HepG2 (cell line): ENCODE results near the gene TRIM28. TPM values are rescaled to one million over a fixed set of nuclear protein-coding genes. Genes with fewer than 3 reads are reported as not detected.

Experiments used
- AHR ChIP-seq: IDR thresholded peaks from 2 replicates; pipeline ENCODE4 v1.6.1; 2018; ENCODE audit warnings: missing genetic modification reagents, missing compliant biosample characterization
- BHLHE40 ChIP-seq: IDR thresholded peaks from 2 replicates; pipeline ENCODE4 v1.6.1; 2011; ENCODE audit warnings: low read length, improper control_type of control experiment
- BRD4 ChIP-seq: sonication (generic); formaldehyde crosslinking; IDR thresholded peaks from 2 replicates; pipeline ENCODE4 v1.4.0; 2020; ENCODE audit warnings: missing genetic modification reagents
- CREB3 ChIP-seq: sonication (generic); formaldehyde crosslinking; IDR thresholded peaks from 2 replicates; pipeline ENCODE4 v1.5.0; 2020; ENCODE audit warnings: missing genetic modification reagents
- CSRNP2 ChIP-seq: sonication (generic); formaldehyde crosslinking; conservative IDR thresholded peaks from 2 replicates; pipeline ENCODE4 v1.8.0; 2022; ENCODE audit warnings: low read depth, missing genetic modification reagents
- ETV5 ChIP-seq: IDR thresholded peaks from 2 replicates; pipeline ENCODE4 v1.6.1; 2018; ENCODE audit warnings: missing biosample characterization, missing genetic modification reagents, inconsistent platforms, borderline replicate concordance
- HNF4G ChIP-seq, 2 experiments: sonication (generic) in 1 of 2; formaldehyde crosslinking in 1 of 2; IDR thresholded peaks; 2 replicates each; pipeline versions ENCODE4 v1.4.0 to v1.6.1; 2011 to 2020; ENCODE audit warnings: borderline replicate concordance in 2 of 2, low read depth in 2 of 2, mild to moderate bottlenecking in 2 of 2, low read length in 1 of 2, missing genetic modification reagents in 1 of 2, moderate library complexity in 1 of 2
- KDM1A ChIP-seq: IDR thresholded peaks from 2 replicates; pipeline ENCODE4 v1.6.1; 2016; ENCODE audit warnings: missing compliant biosample characterization
- KDM4B ChIP-seq: sonication (generic); formaldehyde crosslinking; IDR thresholded peaks from 2 replicates; pipeline ENCODE4 v1.4.0; 2020; ENCODE audit warnings: missing genetic modification reagents
- MEIS1 ChIP-seq: sonication (generic); formaldehyde crosslinking; IDR thresholded peaks from 2 replicates; pipeline ENCODE4 v1.9.0; 2021; ENCODE audit warnings: mild to moderate bottlenecking, missing genetic modification reagents, moderate library complexity, borderline replicate concordance
- NR0B2 ChIP-seq: sonication (generic); formaldehyde crosslinking; IDR thresholded peaks from 2 replicates; pipeline ENCODE4 v1.4.0; 2020; ENCODE audit warnings: mild to moderate bottlenecking, missing genetic modification reagents
- REPIN1 ChIP-seq: sonication (generic); formaldehyde crosslinking; IDR thresholded peaks from 2 replicates; pipeline ENCODE4 v1.8.0; 2022; ENCODE audit warnings: missing genetic modification reagents, low read depth, mild to moderate bottlenecking, borderline replicate concordance
- TEF ChIP-seq: sonication (generic); formaldehyde crosslinking; IDR thresholded peaks from 2 replicates; pipeline ENCODE4 v1.5.0; 2020; ENCODE audit warnings: missing genetic modification reagents
- TFAP4 ChIP-seq: sonication (generic); IDR thresholded peaks from 2 replicates; pipeline ENCODE4 v1.6.1; 2016; ENCODE audit warnings: low read depth, borderline replicate concordance
- USF2 ChIP-seq, 2 experiments: sonication (generic) in 1 of 2; formaldehyde crosslinking in 1 of 2; IDR thresholded peaks; 2 replicates each; pipeline versions ENCODE4 v1.5.1 to v1.6.1; 2011 to 2020; ENCODE audit warnings: borderline replicate concordance in 1 of 2, low read depth in 1 of 2, low read length in 1 of 2, mild to moderate bottlenecking in 1 of 2, missing genetic modification reagents in 1 of 2, moderate library complexity in 1 of 2
- ZFP62 ChIP-seq: sonication (generic); formaldehyde crosslinking; IDR thresholded peaks from 2 replicates; pipeline ENCODE4 v1.4.0; 2020; ENCODE audit warnings: missing genetic modification reagents
- ZNF263 ChIP-seq: sonication (generic); formaldehyde crosslinking; IDR thresholded peaks from 2 replicates; pipeline ENCODE4 v1.4.0; 2020; ENCODE audit warnings: missing genetic modification reagents
- ZNF549 ChIP-seq: sonication (generic); formaldehyde crosslinking; IDR thresholded peaks from 2 replicates; pipeline ENCODE4 v1.5.0; 2020; ENCODE audit warnings: missing genetic modification reagents
- ZNF7 ChIP-seq: IDR thresholded peaks from 2 replicates; pipeline ENCODE4 v1.6.1; 2016; ENCODE audit warnings: missing biosample characterization, missing genetic modification reagents
- ZNF777 ChIP-seq: sonication (generic); formaldehyde crosslinking; IDR thresholded peaks from 2 replicates; pipeline ENCODE4 v1.4.0; 2020; ENCODE audit warnings: missing genetic modification reagents
- ZSCAN9 ChIP-seq: IDR thresholded peaks from 2 replicates; pipeline ENCODE4 v1.6.1; 2016; ENCODE audit warnings: borderline replicate concordance
- polyA plus RNA-seq, 8 experiments: library from polyadenylated mRNA; depleted of rRNA in 3 of 8; stranded (reverse) in 7 of 8; unstranded in 1 of 8; fragments of >200 nt; fragmentation: Illumina TruSeq in 4 of 8; extraction: Trizol in 4 of 8; gene quantifications; 2 replicates each; pipeline versions ENCODE4 v1.2.1 to v1.2.3, GENCODE V29; 2011 to 2016; ENCODE audit warnings: low read depth in 4 of 8, missing spikeins in 1 of 8, mixed read lengths in 1 of 8; ENCODE audit not compliant: insufficient read depth in 1 of 8
- total RNA-seq, 5 experiments: library from RNA; depleted of rRNA; stranded (reverse); fragments of >200 nt; fragmentation: Illumina TruSeq; extraction: Trizol; gene quantifications; 2 replicates each; pipeline ENCODE4 v1.2.3, GENCODE V29; 2016; ENCODE audit warnings: low read depth in 1 of 5

Gene TRIM28
- total and polyA plus RNA-seq, 2 of the 13 experiments (the other 11 are each of a cell fraction or from before 2014, with no cell fraction given) = 361 to 439 TPM

GRCh38 chr19:58513694-58514563, 29.9 kb upstream of the TRIM28 start (continued):
- TF ChIP-seq TEF (CRISPR knock-in tag) (0 out of 2 replicates have a peak, but pooled peaks have one; percentile 28), CSRNP2 (no peak), ETV5 (CRISPR knock-in tag) (peak; percentile 36; the same call in 1 of the 2 replicates), ZNF549 (CRISPR knock-in tag) (no peak), ZSCAN9 (0 out of 2 replicates have a peak, but pooled peaks have one; percentile 36), ZNF777 (CRISPR knock-in tag) (peak; percentile 94), NR0B2 (CRISPR knock-in tag) (peak; percentile 94), MEIS1 (CRISPR knock-in tag) (0 out of 2 replicates have a peak, but pooled peaks have one; percentile 34), ZNF7 (no peak), BRD4 (peak; percentile 88; the same call in 1 of the 2 replicates), REPIN1 (peak; percentile 69), ZFP62 (peak; percentile 70; the same call in 1 of the 2 replicates), ZNF263 (CRISPR knock-in tag) (0 out of 2 replicates have a peak, but pooled peaks have one; percentile 35), HNF4G (IDR thresholded peaks at IDR 0.05; ENCODE audit: borderline replicate concordance, low read depth, low read length) (no peak), HNF4G (CRISPR knock-in tag; IDR thresholded peaks at IDR 0.05; ENCODE audit: borderline replicate concordance, low read depth) (0 out of 2 replicates have a peak, but pooled peaks have one; percentile 62), CREB3 (peak; percentile 69; the same call in 1 of the 2 replicates), AHR (CRISPR knock-in tag) (0 out of 2 replicates have a peak, but pooled peaks have one; percentile 75), TFAP4 (peak; percentile 11; the same call in 1 of the 2 replicates), USF2 (IDR thresholded peaks at IDR 0.05; ENCODE audit: low read depth, low read length) (no peak), USF2 (CRISPR knock-in tag; IDR thresholded peaks at IDR 0.05; ENCODE audit: borderline replicate concordance) (no peak), BHLHE40 (peak; percentile 54; the same call in 1 of the 2 replicates), KDM1A (CRISPR knock-in tag) (no peak), KDM4B (CRISPR knock-in tag) (no peak)
